SK-N-SH (cell line): Measurements from ENCODE around the gene SETBP1. TPM values are rescaled to one million over a fixed set of nuclear protein-coding genes. Genes with fewer than 3 reads are reported as not detected.

Experiments
- CTCF ChIA-PET: fragments of 300-600, 350-600 bp; formaldehyde crosslinking; extraction: SDS; loops from one replicate; lab custom pipeline; 2021; lab: Yijun Ruan, JAX
- POLR2A ChIA-PET: fragments of 350-600 bp; sonication (Branson Sonifier 250); formaldehyde crosslinking; extraction: SDS; loops from one replicate; lab custom pipeline; 2020; ENCODE audit warnings: antibody characterized with exemption, inconsistent platforms; lab: Yijun Ruan, JAX
- DNase-seq: peaks from one replicate; pipeline ENCODE4 v3.0.0; 2012
- H2AFZ ChIP-seq: fragments of 200-600 bp; sonication (generic); 2 replicates; pipeline ENCODE4 v1.8.1; 2016; ENCODE audit warnings: antibody characterized with exemption, mild to moderate bottlenecking, low read depth
- H3F3A ChIP-seq: fragments of 200-600 bp; sonication (generic); replicated peaks from 2 replicates; pipeline ENCODE3; 2016; ENCODE audit warnings: antibody characterized with exemption, mild to moderate bottlenecking; ENCODE audit not compliant: insufficient read depth
- H3K27ac ChIP-seq, 2 experiments: fragments of 200-500 bp in 1 of 2; fragments of 200-600 bp in 1 of 2; sonication (Bioruptor generic) in 1 of 2; sonication (generic), shearing (Covaris generic) in 1 of 2; 2 replicates each; pipeline versions ENCODE4 v1.5.1 to v1.6.1; 2014 to 2016; ENCODE audit warnings: low read depth in 2 of 2, inconsistent platforms in 1 of 2, low read length in 1 of 2, mild to moderate bottlenecking in 1 of 2, mixed read lengths in 1 of 2
- H3K27me3 ChIP-seq: fragments of 200-600 bp; sonication (generic), shearing (Covaris generic); 2 replicates; pipeline ENCODE4 v1.6.1; 2016; ENCODE audit warnings: mixed run types; ENCODE audit not compliant: insufficient read depth
- H3K36me3 ChIP-seq, 2 experiments: fragments of 200-500 bp in 1 of 2; fragments of 200-600 bp in 1 of 2; sonication (Bioruptor generic) in 1 of 2; sonication (generic) in 1 of 2; replicated peaks in 1 of 2; 2 replicates each; pipeline versions ENCODE3 to v1.5.1; 2014 to 2016; ENCODE audit warnings: low read length in 1 of 2, mild to moderate bottlenecking in 1 of 2; ENCODE audit not compliant: insufficient read depth in 2 of 2, control insufficient read depth in 1 of 2
- H3K4me1 ChIP-seq, 2 experiments: fragments of 200-500 bp in 1 of 2; fragments of 200-600 bp in 1 of 2; sonication (Bioruptor generic) in 1 of 2; sonication (generic), shearing (Covaris generic) in 1 of 2; 2 replicates each; pipeline versions ENCODE4 v1.5.1 to v1.6.1; 2014 to 2016; ENCODE audit warnings: low read depth in 1 of 2, low read length in 1 of 2, mixed run types in 1 of 2; ENCODE audit not compliant: insufficient read depth in 2 of 2, control insufficient read depth in 1 of 2
- H3K4me2 ChIP-seq: fragments of 200-600 bp; sonication (generic), shearing (Covaris generic); 2 replicates; pipeline ENCODE4 v1.6.1; 2017; ENCODE audit warnings: mixed run types
- H3K4me3 ChIP-seq, 2 experiments: fragments of 200-500 bp in 1 of 2; fragments of 200-600 bp in 1 of 2; sonication (Bioruptor generic) in 1 of 2; sonication (generic), shearing (Covaris generic) in 1 of 2; 2 replicates each; pipeline versions ENCODE4 v1.5.1 to v1.8.1; 2014 to 2016; ENCODE audit warnings: low read depth in 2 of 2, inconsistent platforms in 1 of 2, low read length in 1 of 2, mild to moderate bottlenecking in 1 of 2, mixed read lengths in 1 of 2, moderate library complexity in 1 of 2
- H3K79me2 ChIP-seq: fragments of 200-600 bp; sonication (generic); 2 replicates; pipeline ENCODE4 v1.8.1; 2017; ENCODE audit warnings: mild to moderate bottlenecking; ENCODE audit not compliant: insufficient read depth
- H3K9ac ChIP-seq: fragments of 200-600 bp; sonication (generic); 2 replicates; pipeline ENCODE4 v1.6.1; 2017; ENCODE audit warnings: mixed run types
- H3K9me2 ChIP-seq: fragments of 200-600 bp; sonication (generic); 2 replicates; pipeline ENCODE4 v1.6.1; 2017; ENCODE audit warnings: mixed run types
- H3K9me3 ChIP-seq: fragments of 200-600 bp; sonication (generic); 2 replicates; pipeline ENCODE4 v1.6.1; 2017; ENCODE audit warnings: mixed run types, mild to moderate bottlenecking, moderate library complexity
- H4K20me1 ChIP-seq: fragments of 200-600 bp; sonication (generic); 2 replicates; pipeline ENCODE4 v1.6.1; 2017; ENCODE audit warnings: mild to moderate bottlenecking, mixed run types; ENCODE audit not compliant: insufficient read depth
- CHD2 ChIP-seq: fragments of 150-350 bp; IDR thresholded peaks from 2 replicates; pipeline ENCODE4 v1.6.1; 2018; ENCODE audit warnings: low read length; ENCODE audit not compliant: partially characterized antibody
- CTCF ChIP-seq: fragments of 200-600 bp; sonication (generic); IDR thresholded peaks from 2 replicates; pipeline ENCODE4 v1.6.1; 2017; ENCODE audit warnings: antibody characterized with exemption, mild to moderate bottlenecking, moderate library complexity
- ELF1 ChIP-seq: IDR thresholded peaks from 2 replicates; pipeline ENCODE4 v1.4.0; 2012
- FOXJ3 ChIP-seq: sonication (generic); formaldehyde crosslinking; IDR thresholded peaks from 2 replicates; pipeline ENCODE4 v1.5.1; 2020; ENCODE audit warnings: mild to moderate bottlenecking, missing genetic modification reagents
- GATA2 ChIP-seq: sonication (generic); formaldehyde crosslinking; IDR thresholded peaks from 2 replicates; pipeline ENCODE4 v1.5.0; 2020; ENCODE audit warnings: mild to moderate bottlenecking, missing genetic modification reagents
- IRF3 ChIP-seq: fragments of 150-350 bp; IDR thresholded peaks from 2 replicates; pipeline ENCODE4 v1.6.1; 2016; ENCODE audit warnings: mild to moderate bottlenecking, low read depth, low read length
- MAX ChIP-seq: IDR thresholded peaks from 2 replicates; pipeline ENCODE4 v1.4.0; 2012; ENCODE audit warnings: low read depth
- MEF2A ChIP-seq: IDR thresholded peaks from 2 replicates; pipeline ENCODE4 v1.4.0; 2012; ENCODE audit warnings: low read depth, borderline replicate concordance
- PBX3 ChIP-seq: IDR thresholded peaks from 2 replicates; pipeline ENCODE4; 2012
- POLR2AphosphoS5 ChIP-seq: IDR thresholded peaks from 2 replicates; pipeline ENCODE4 v1.6.1; 2012; ENCODE audit warnings: low read depth, low read length
- RAD21 ChIP-seq: IDR thresholded peaks from 2 replicates; pipeline ENCODE4 v1.6.1; 2012; ENCODE audit warnings: mild to moderate bottlenecking, low read length
- REST ChIP-seq: IDR thresholded peaks from 2 replicates; pipeline ENCODE4 v1.6.1; 2012; ENCODE audit warnings: mild to moderate bottlenecking, low read depth, low read length, moderate library complexity
- RXRA ChIP-seq: IDR thresholded peaks from 2 replicates; pipeline ENCODE4 v1.4.0; 2012; ENCODE audit warnings: low read depth, mild to moderate bottlenecking, borderline replicate concordance
- SIN3A ChIP-seq: IDR thresholded peaks from 2 replicates; pipeline ENCODE4 v1.6.1; 2012; ENCODE audit warnings: low read depth, mild to moderate bottlenecking, low read length, moderate library complexity, borderline replicate concordance
- SMC3 ChIP-seq: IDR thresholded peaks from 2 replicates; pipeline ENCODE4 v1.6.1; 2012; ENCODE audit warnings: low read depth, low read length, improper control_type of control experiment
- TAF1 ChIP-seq: IDR thresholded peaks from 2 replicates; pipeline ENCODE4 v1.6.1; 2012; ENCODE audit warnings: low read depth, mild to moderate bottlenecking, low read length, moderate library complexity, borderline replicate concordance
- TCF12 ChIP-seq: IDR thresholded peaks from 2 replicates; pipeline ENCODE4 v1.4.0; 2012
- TEAD4 ChIP-seq: IDR thresholded peaks from 2 replicates; pipeline ENCODE4 v1.4.0; 2012; ENCODE audit warnings: mild to moderate bottlenecking, borderline replicate concordance; ENCODE audit not compliant: insufficient read depth
- whole genome bisulfite sequencing: methylation state at CpG from one replicate; pipeline ENCODE4 v1.1.6; 2017; ENCODE audit warnings: low lambda C conversion rate; 5-methylcytosine and 5-hydroxymethylcytosine counted together
- polyA plus RNA-seq, 3 experiments: library from polyadenylated mRNA; depleted of rRNA; stranded (reverse); fragments of >200 nt; gene quantifications; 2 replicates each; pipeline ENCODE4 v1.2.3, GENCODE V29; 2012
- TF ChIP-seq, protein P1 (sequence below): IDR thresholded peaks from 2 replicates; pipeline ENCODE4 v1.4.0; 2012; ENCODE audit warnings: low read depth, borderline replicate concordance

The SETBP1 gene
- polyA plus RNA-seq, 1 of the 3 experiments (the other 2 are of a cell fraction): 3.0 TPM

GRCh38 chr18:44881461-44882162 lies 200.9 kb downstream of the SETBP1 start:
- no peak for DNase-seq
- CTCF ChIA-PET: interaction anchor here (1.2 kb wide), 1 partner anchor 503 kb away, joined by 3 read pairs; no protein-coding TSS in a partner anchor

More at GRCh38 chr18:44881461-44882162, 200.9 kb downstream of the SETBP1 start:
- Histone ChIP-seq H3K4me3 (no peak overlapping the region), H4K20me1 (no peaks in the 10 kb centered on the region), H3K9me3 (no peaks in the 10 kb centered on the region; the same call in 1 of the 2 replicates), H3K9me2 (no peaks in the 10 kb centered on the region), H3K27me3 (no peaks in the 10 kb centered on the region), H3K9ac (no peak overlapping the region), H3K79me2 (no peaks in the 10 kb centered on the region), H2AFZ (no peak overlapping the region), H3K4me1 (peaks cover 0 to 6% of the 10 kb centered on the region in 2 experiments; a peak in 2 of 4 replicates), H3F3A (no peaks in the 10 kb centered on the region), H3K27ac (no peak overlapping the region), H3K4me2 (no peak overlapping the region), H3K36me3 (no peaks in the 10 kb centered on the region)
- POLR2A ChIA-PET: no interaction called here
- TF ChIP-seq RXRA (no peak), MEF2A (no peak), MAX (no peak), REST (no peak), IRF3 (no peak), CTCF (no peak), PBX3 (no peak), GATA2 (CRISPR knock-in tag) (no peak), TCF12 (no peak), TEAD4 (no peak), SIN3A (no peak), ELF1 (no peak), RAD21 (no peak), FOXJ3 (CRISPR knock-in tag) (no peak), POLR2AphosphoS5 (no peak), CHD2 (no peak), SMC3 (no peak), TAF1 (no peak)
- TF ChIP-seq, protein P1, sequence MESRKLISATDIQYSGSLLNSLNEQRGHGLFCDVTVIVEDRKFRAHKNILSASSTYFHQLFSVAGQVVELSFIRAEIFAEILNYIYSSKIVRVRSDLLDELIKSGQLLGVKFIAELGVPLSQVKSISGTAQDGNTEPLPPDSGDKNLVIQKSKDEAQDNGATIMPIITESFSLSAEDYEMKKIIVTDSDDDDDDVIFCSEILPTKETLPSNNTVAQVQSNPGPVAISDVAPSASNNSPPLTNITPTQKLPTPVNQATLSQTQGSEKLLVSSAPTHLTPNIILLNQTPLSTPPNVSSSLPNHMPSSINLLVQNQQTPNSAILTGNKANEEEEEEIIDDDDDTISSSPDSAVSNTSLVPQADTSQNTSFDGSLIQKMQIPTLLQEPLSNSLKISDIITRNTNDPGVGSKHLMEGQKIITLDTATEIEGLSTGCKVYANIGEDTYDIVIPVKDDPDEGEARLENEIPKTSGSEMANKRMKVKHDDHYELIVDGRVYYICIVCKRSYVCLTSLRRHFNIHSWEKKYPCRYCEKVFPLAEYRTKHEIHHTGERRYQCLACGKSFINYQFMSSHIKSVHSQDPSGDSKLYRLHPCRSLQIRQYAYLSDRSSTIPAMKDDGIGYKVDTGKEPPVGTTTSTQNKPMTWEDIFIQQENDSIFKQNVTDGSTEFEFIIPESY: no peak
- WGBS: 93% methylated on average over 8 of the region's 9 CpGs
